ENCODE measurements around the gene AATK.

AATK gene

DNA sequence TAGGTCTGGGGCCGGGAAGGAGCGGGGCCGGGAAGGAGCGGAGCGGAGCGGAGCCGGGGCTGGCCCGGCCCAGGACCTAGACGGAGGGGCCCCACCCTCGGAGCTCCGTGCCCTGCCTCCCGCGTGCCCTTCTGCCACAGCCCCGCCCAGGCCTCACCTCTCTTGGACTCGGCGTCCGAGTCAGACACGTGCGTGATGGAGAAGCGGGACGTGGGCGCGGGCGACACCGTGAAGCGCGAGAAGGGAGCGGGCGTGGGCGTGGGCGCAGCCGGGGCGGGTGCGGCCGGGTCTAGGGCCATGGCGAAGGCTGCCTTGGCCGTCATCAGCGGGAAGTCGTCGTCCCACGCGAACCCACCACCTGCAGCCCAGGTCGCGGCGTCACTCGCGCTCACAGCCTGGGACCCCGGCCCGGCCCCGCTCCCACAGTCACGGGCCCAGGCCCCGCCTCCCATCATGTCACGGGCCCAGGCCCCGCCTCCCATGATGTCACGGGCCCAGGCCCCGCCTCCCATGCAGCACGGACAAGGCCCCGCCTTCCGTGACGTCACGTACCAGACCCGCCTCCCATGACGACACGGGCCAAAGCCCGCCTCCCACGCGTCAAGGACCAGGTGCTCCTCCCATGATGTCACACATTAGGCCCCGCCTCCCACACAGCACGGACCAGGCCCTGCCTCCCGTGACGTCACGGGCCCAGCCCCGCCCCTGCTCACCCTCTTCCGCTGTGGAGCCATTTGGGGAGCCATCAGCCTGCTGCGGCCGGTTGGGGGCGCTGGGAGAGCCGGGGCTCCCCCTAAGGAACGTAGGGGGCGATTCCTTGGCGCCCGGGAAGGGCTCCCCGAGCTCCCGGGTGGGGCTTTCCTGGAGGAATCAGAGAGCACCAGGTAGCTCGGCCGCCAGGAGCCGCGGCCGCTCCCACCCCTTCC is 46.5 kb downstream of the AATK start:
- H3K36me3 ChIP-seq (ENCODE audit: insufficient read depth, low read length) = no peaks in the 10 kb centered on the region
- no peaks in the 10 kb centered on the region for H3K9me3 ChIP-seq (replicated peaks; ENCODE audit: low read length)
- no peak overlapping the region for H3K4me2 ChIP-seq (ENCODE audit: low read length)
- no peaks in the 10 kb centered on the region for H3K27me3 ChIP-seq (ENCODE audit: control insufficient read depth, insufficient read depth, low read length)
- no peak overlapping the region for H3K4me3 ChIP-seq (ENCODE audit: low read length)
- H3K9ac ChIP-seq (ENCODE audit: low read depth, low read length) = no peak overlapping the region
- H3K4me1 ChIP-seq (ENCODE audit: control insufficient read depth, insufficient read depth, low read length) = no peaks in the 10 kb centered on the region

DNA sequence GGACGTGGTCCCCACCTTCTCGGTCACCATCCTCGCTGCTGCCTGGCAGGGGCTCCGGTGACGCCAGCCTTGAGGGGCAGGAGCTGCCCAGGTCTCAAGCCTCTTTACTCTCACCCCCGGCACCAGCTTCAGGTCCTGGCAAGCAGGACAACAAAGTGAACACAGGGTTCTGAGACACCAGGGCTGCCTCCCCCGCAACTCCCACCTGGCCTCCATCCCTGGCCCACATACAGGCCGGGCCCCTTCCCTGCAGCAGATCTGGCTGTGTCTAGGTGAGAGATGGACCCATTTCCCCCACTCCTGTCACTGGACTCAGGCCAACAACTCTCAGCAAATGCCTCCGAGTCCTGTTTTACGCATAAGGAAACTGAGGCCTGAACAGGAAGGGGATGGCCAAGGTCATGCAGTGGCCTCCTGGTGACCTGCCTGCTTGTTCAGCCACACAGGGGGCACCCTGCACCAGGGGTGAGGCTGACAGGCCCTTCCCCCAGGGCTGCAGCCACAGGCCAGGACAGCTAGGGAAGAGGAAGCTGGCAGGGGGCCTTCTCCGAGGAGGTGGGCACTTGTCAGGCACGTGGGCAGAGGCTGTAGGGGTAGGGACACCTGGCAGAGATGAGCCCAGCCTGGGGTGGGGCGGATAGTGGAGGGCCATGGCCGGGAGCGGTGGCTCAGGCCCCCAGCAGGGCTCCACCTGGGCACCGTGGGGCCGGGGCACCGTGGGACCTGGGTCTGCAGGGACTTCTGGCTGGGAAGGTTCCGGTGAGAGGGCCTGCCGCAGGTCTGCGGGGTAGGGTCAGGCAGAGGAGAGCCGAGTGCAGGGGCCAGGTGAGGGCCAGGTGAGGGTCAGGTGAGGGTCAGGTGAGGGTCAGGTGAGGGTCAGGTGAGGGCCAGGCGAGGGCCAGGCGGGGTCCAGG is 47.5 kb downstream of the AATK start:
- no peaks in the 10 kb centered on the region for H3K9me3 ChIP-seq (replicated peaks; ENCODE audit: low read length)
- no peak overlapping the region for H3K4me2 ChIP-seq (ENCODE audit: low read length)
- no peaks in the 10 kb centered on the region for H3K36me3 ChIP-seq (ENCODE audit: insufficient read depth, low read length)
- no peak overlapping the region for H3K4me3 ChIP-seq (ENCODE audit: low read length)
- no peak overlapping the region for H3K9ac ChIP-seq (ENCODE audit: low read depth, low read length)
- H3K4me1 ChIP-seq (ENCODE audit: control insufficient read depth, insufficient read depth, low read length) = no peaks in the 10 kb centered on the region
- no peaks in the 10 kb centered on the region for H3K27me3 ChIP-seq (ENCODE audit: control insufficient read depth, insufficient read depth, low read length)

DNA sequence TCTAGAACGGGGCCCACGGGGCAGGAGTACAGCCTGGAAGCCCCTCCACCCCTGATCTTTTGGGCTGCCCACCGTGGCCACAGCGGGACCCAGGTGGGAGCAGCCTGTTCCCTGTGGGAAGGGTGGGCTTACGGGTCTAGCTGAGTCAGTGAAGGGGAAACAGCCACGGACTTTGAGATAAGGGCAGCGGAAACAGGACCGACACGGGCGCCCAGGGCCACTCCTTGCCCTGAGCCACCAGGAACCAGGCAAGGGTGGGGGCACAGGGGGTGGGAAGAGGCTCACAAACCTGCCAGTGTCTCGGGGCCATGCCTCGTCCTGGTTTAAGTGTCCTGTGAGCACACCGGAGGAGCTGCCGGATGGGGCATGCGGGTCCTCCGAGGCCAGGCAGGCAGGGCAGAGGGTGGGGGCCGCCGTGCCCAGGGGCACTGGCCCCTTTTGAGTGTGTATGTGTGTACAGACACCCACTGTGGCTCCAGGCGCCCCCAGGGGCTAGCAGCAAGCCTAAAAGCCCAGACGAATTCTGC is 48.3 kb downstream of the AATK start:
- Histone ChIP-seq H3K4me1 (ENCODE audit: control insufficient read depth, insufficient read depth, low read length) (no peaks in the 10 kb centered on the region), H3K36me3 (ENCODE audit: insufficient read depth, low read length) (no peaks in the 10 kb centered on the region), H3K9me3 (replicated peaks; ENCODE audit: low read length) (no peaks in the 10 kb centered on the region), H3K4me2 (ENCODE audit: low read length) (no peak overlapping the region), H3K4me3 (ENCODE audit: low read length) (no peak overlapping the region), H3K9ac (ENCODE audit: low read depth, low read length) (no peak overlapping the region), H3K27me3 (ENCODE audit: control insufficient read depth, insufficient read depth, low read length) (no peaks in the 10 kb centered on the region)

DNA sequence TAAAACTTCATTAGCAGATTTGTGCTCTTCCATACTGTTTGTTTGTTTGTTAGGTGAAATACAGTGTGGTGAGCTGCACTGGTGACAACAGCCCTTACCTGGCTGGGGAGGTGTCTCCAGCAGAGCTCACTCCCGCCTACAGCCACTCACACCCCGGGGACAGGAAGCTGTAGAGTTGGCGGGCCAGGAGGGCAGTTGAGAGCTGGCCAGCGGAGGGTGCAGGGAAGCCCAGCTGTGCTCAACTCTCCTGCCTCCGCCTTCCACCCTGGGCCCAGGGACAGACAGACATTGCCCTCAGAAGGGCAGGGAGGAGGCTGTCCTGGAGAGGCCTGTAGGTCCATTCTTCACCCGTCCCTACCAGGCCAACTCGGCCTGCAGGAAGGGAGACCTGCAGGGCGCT is 49.3 kb downstream of the AATK start:
- H3K27me3 ChIP-seq (ENCODE audit: control insufficient read depth, insufficient read depth, low read length) = no peaks in the 10 kb centered on the region
- H3K9me3 ChIP-seq (replicated peaks; ENCODE audit: low read length) = no peaks in the 10 kb centered on the region
- no peak overlapping the region for H3K9ac ChIP-seq (ENCODE audit: low read depth, low read length)
- H3K36me3 ChIP-seq (ENCODE audit: insufficient read depth, low read length) = peaks cover 5% of the 10 kb centered on the region
- H3K4me1 ChIP-seq (ENCODE audit: control insufficient read depth, insufficient read depth, low read length) = no peaks in the 10 kb centered on the region
- no peak overlapping the region for H3K4me3 ChIP-seq (ENCODE audit: low read length)
- no peak overlapping the region for H3K4me2 ChIP-seq (ENCODE audit: low read length)

DNA sequence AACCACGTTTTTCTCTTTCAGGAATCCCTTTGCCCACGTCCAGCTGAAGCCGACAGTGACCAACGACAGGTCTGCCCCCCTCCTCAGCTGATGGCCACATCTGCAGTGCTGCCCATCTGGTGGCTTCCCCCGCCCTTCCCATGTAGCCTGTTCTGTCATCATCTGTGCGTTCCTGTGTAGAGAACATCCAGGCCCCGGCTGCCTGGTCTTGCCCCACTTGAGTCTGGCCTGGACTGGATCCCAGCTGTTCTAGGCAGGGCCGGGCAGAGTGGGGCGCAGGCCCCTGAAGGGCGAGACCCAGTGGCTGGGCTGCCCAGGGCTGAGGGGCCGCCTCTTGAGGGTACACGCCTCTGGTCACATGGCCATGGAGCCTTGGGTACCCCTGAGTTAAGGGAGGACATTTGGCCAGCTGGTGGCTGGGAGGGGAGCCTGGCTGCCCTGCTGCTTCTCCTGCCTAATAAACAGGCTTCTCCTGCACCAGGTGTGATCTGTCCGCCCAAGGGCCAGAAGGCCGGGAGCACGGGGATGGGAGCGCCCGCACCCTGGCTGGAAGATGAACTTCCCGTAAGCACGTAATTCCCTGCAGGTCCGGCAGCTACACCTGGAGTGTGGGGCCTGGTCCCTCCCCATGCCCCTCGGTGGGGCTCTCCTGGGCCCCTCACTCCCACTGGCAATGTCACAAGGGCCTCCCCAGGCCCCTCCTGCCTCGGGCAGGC is 50.1 kb downstream of the AATK start:
- Histone ChIP-seq H3K4me3 (ENCODE audit: low read length) (no peak overlapping the region), H3K9me3 (replicated peaks; ENCODE audit: low read length) (no peaks in the 10 kb centered on the region), H3K4me2 (ENCODE audit: low read length) (no peak overlapping the region), H3K4me1 (ENCODE audit: control insufficient read depth, insufficient read depth, low read length) (no peaks in the 10 kb centered on the region), H3K36me3 (ENCODE audit: insufficient read depth, low read length) (peaks cover 5% of the 10 kb centered on the region), H3K27me3 (ENCODE audit: control insufficient read depth, insufficient read depth, low read length) (no peaks in the 10 kb centered on the region), H3K9ac (ENCODE audit: low read depth, low read length) (no peak overlapping the region)

DNA sequence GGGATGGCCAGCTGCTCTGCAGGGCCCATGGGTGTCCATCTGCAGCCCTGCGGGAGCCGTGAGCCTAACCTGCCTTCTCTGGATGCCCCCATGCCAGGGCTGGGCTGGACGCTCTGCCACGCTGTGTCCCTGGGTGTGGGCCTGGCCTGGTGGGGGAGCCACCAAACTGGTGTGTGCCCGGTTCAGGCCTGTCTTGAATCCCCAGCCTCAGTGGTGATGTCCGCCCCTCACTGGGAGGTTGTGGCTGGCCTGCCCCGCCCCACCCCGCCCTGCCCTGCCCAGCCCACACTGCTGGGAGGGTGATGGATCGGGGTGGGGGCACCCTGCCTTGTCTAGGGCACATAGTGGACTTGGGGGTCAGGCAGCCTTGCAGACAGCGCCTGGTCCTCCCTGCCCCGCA is 50.8 kb downstream of the AATK start:
- no peaks in the 10 kb centered on the region for H3K9me3 ChIP-seq (replicated peaks; ENCODE audit: low read length)
- peaks cover 5% of the 10 kb centered on the region for H3K36me3 ChIP-seq (ENCODE audit: insufficient read depth, low read length)
- H3K4me2 ChIP-seq (ENCODE audit: low read length) = no peak overlapping the region
- H3K9ac ChIP-seq (ENCODE audit: low read depth, low read length) = no peak overlapping the region
- no peaks in the 10 kb centered on the region for H3K4me1 ChIP-seq (ENCODE audit: control insufficient read depth, insufficient read depth, low read length)
- H3K27me3 ChIP-seq (ENCODE audit: control insufficient read depth, insufficient read depth, low read length) = no peaks in the 10 kb centered on the region
- H3K4me3 ChIP-seq (ENCODE audit: low read length) = no peak overlapping the region

DNA sequence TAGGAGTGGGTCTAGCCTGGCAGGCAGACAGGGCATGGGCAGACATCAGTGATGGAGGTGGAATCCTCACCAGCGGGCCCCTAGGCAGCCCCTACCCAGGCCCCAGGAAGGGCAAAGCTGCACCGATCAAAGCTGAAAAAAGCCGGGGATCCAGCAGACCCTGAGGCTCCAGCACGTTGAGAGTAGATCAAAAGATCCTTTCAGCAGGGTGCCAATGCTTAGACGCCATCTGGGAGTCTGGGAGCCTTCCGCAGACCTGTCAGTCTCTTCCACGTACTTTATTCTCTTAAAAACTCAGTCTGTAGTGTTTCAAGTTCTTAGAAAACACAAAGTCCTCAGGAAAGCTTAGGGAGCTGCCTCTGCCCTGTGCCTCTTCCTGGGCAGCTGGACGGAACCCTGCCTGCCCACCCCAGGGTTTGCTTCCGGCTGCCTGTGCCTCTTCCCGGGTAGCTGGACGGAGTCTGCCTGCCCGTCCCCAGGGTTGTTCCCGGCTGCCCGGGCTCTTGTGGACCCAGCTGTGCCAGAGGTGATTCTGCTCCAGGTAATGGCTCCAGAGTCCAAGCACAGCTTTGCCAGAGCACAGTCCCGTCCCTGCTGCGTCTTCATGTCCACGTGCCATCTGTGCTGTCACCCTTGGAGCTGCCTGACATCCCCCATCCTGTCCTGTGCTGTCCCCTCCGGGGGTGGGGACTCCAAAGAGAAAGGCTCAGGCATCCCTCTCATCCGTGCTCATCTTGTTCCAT is 51.5 kb downstream of the AATK start:
- H3K4me2 ChIP-seq (ENCODE audit: low read length) = no peak overlapping the region
- H3K27me3 ChIP-seq (ENCODE audit: control insufficient read depth, insufficient read depth, low read length) = no peaks in the 10 kb centered on the region
- no peaks in the 10 kb centered on the region for H3K4me1 ChIP-seq (ENCODE audit: control insufficient read depth, insufficient read depth, low read length)
- H3K9me3 ChIP-seq (replicated peaks; ENCODE audit: low read length) = no peaks in the 10 kb centered on the region
- no peak overlapping the region for H3K9ac ChIP-seq (ENCODE audit: low read depth, low read length)
- H3K4me3 ChIP-seq (ENCODE audit: low read length) = no peak overlapping the region
- H3K36me3 ChIP-seq (ENCODE audit: insufficient read depth, low read length) = peaks cover 5% of the 10 kb centered on the region

DNA sequence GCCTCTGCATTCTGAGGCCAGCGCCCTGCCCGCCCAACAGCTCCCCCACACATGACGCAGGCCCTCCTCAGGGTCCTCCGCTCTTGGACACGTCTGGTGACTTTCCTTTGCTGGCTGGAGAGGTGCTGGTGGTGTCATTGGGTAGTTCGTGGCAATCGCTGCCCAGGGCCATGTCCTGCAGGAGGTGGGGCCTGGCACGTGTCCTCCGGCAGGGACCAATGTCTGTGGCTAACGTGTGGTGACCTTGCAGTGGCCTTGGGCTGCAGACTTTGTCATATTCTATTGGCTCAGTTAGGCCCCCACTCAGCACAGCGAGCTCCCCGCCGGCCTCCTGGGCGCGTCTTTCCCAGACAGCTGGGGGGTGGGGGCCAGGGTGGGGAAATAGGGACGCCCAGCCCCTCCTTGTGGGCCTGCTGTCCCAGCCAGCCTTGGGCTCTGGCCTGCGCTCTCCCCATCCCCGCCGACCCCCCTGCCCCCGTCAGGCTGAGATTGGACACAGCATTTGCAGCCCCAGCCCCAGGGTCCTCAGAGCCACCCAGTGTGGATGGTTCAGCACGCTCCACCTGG is 52.8 kb downstream of the AATK start:
- Histone ChIP-seq H3K36me3 (ENCODE audit: insufficient read depth, low read length) (peaks cover 5% of the 10 kb centered on the region), H3K4me1 (ENCODE audit: control insufficient read depth, insufficient read depth, low read length) (no peaks in the 10 kb centered on the region), H3K9me3 (replicated peaks; ENCODE audit: low read length) (no peaks in the 10 kb centered on the region), H3K4me2 (ENCODE audit: low read length) (no peak overlapping the region), H3K4me3 (ENCODE audit: low read length) (no peak overlapping the region), H3K27me3 (ENCODE audit: control insufficient read depth, insufficient read depth, low read length) (no peaks in the 10 kb centered on the region), H3K9ac (ENCODE audit: low read depth, low read length) (no peak overlapping the region)

DNA sequence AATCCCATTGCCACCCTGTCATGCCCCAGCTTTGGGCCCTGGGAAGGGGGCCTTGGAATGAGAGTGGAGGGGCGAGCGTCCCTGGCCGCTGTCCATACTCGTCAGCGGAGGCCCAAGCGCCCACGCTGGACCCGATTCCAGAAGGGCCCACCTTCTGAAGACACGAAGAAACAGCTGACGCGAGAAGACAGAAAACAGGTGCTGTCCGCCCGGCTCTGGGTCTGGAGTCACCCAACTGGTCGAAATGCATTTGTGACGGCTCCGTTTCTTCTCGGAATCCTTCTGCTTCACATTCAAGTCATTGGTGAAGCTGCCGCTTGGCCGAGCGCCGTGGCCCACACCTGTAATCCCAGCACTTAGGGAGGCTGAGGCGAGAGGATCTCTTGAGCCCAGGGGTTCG is 53.6 kb downstream of the AATK start:
- H3K36me3 ChIP-seq (ENCODE audit: insufficient read depth, low read length) = peaks cover 8% of the 10 kb centered on the region

DNA sequence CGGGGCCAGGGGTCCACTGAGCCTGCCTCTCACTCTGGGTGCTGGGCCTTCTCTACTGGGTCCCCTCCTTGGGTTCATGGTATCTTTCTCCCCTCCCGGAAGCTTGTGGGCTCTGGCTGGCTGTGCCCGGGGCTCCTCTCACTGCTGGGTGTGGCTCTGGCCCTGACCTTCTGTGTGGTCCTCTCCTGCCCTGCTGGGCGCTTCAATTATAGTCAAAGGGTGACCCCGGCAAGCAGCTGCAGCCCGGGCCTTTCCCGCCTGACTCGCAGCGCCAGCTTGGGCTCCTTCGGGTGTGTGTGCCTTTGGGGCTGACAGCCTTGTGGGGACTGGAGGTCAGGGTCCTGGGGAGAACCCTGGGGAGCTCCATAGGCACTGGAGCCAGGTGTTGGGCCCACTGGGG is 55.0 kb downstream of the AATK start:
- H3K9ac ChIP-seq (ENCODE audit: low read depth, low read length) = no peak overlapping the region
- no peaks in the 10 kb centered on the region for H3K27me3 ChIP-seq (ENCODE audit: control insufficient read depth, insufficient read depth, low read length)
- peaks cover 8% of the 10 kb centered on the region for H3K36me3 ChIP-seq (ENCODE audit: insufficient read depth, low read length)
- H3K4me1 ChIP-seq (ENCODE audit: control insufficient read depth, insufficient read depth, low read length) = no peaks in the 10 kb centered on the region
- H3K4me3 ChIP-seq (ENCODE audit: low read length) = no peak overlapping the region
- no peak overlapping the region for H3K4me2 ChIP-seq (ENCODE audit: low read length)
- H3K9me3 ChIP-seq (replicated peaks; ENCODE audit: low read length) = no peaks in the 10 kb centered on the region

More for the DNA sequence above, 53.6 kb downstream of the AATK start:
- H3K4me3 ChIP-seq (ENCODE audit: low read length) = no peak overlapping the region
- no peak overlapping the region for H3K4me2 ChIP-seq (ENCODE audit: low read length)
- H3K9ac ChIP-seq (ENCODE audit: low read depth, low read length) = no peak overlapping the region
- H3K4me1 ChIP-seq (ENCODE audit: control insufficient read depth, insufficient read depth, low read length) = no peaks in the 10 kb centered on the region
- H3K27me3 ChIP-seq (ENCODE audit: control insufficient read depth, insufficient read depth, low read length) = no peaks in the 10 kb centered on the region
- no peaks in the 10 kb centered on the region for H3K9me3 ChIP-seq (replicated peaks; ENCODE audit: low read length)
